ENCODE results near the gene HMGCS2.

DNA sequence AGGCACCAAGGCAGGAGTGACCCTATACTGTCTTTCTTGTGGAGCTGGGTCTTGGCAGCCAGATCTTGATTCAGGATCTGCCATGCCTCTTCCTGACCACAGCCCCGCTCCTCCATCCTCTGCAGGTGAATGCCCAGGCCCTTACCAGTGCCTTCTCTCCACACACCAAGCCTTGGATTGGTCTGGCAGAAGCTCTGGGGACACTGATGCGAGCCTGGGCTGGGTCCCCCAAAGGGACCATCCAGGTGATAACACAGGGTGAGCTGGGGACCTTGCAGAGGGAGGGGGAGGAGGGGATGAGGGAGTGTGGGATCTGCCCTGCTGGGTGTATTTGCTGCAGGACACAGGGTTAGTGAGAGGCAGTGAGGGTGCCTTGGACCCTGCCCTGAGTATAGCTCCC, 28.4 kb downstream of the HMGCS2 start:
- TF ChIP-seq, protein P1, sequence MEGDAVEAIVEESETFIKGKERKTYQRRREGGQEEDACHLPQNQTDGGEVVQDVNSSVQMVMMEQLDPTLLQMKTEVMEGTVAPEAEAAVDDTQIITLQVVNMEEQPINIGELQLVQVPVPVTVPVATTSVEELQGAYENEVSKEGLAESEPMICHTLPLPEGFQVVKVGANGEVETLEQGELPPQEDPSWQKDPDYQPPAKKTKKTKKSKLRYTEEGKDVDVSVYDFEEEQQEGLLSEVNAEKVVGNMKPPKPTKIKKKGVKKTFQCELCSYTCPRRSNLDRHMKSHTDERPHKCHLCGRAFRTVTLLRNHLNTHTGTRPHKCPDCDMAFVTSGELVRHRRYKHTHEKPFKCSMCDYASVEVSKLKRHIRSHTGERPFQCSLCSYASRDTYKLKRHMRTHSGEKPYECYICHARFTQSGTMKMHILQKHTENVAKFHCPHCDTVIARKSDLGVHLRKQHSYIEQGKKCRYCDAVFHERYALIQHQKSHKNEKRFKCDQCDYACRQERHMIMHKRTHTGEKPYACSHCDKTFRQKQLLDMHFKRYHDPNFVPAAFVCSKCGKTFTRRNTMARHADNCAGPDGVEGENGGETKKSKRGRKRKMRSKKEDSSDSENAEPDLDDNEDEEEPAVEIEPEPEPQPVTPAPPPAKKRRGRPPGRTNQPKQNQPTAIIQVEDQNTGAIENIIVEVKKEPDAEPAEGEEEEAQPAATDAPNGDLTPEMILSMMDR (tag by site-specific recombination; IDR thresholded peaks at IDR 0.05) = no peak
- TF ChIP-seq MEIS1 (CRISPR knock-in tag; IDR thresholded peaks at IDR 0.05; ENCODE audit: borderline replicate concordance) (no peak), IKZF3 (tag by site-specific recombination; IDR thresholded peaks at IDR 0.05) (no peak), ZNF302 (tag by site-specific recombination; IDR thresholded peaks at IDR 0.05; ENCODE audit: low read depth) (no peak), ZNF121 (tag by site-specific recombination; IDR thresholded peaks at IDR 0.05) (no peak), ZNF239 (tag by site-specific recombination; IDR thresholded peaks at IDR 0.05) (no peak), ZNF394 (tag by site-specific recombination; IDR thresholded peaks at IDR 0.05; ENCODE audit: borderline replicate concordance) (no peak), GLIS2 (tag by site-specific recombination; IDR thresholded peaks at IDR 0.05) (no peak)
- TF ChIP-seq, protein P2, sequence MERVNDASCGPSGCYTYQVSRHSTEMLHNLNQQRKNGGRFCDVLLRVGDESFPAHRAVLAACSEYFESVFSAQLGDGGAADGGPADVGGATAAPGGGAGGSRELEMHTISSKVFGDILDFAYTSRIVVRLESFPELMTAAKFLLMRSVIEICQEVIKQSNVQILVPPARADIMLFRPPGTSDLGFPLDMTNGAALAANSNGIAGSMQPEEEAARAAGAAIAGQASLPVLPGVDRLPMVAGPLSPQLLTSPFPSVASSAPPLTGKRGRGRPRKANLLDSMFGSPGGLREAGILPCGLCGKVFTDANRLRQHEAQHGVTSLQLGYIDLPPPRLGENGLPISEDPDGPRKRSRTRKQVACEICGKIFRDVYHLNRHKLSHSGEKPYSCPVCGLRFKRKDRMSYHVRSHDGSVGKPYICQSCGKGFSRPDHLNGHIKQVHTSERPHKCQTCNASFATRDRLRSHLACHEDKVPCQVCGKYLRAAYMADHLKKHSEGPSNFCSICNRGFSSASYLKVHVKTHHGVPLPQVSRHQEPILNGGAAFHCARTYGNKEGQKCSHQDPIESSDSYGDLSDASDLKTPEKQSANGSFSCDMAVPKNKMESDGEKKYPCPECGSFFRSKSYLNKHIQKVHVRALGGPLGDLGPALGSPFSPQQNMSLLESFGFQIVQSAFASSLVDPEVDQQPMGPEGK (tag by site-specific recombination; IDR thresholded peaks at IDR 0.05) = no peak
- TF ChIP-seq, protein P3, sequence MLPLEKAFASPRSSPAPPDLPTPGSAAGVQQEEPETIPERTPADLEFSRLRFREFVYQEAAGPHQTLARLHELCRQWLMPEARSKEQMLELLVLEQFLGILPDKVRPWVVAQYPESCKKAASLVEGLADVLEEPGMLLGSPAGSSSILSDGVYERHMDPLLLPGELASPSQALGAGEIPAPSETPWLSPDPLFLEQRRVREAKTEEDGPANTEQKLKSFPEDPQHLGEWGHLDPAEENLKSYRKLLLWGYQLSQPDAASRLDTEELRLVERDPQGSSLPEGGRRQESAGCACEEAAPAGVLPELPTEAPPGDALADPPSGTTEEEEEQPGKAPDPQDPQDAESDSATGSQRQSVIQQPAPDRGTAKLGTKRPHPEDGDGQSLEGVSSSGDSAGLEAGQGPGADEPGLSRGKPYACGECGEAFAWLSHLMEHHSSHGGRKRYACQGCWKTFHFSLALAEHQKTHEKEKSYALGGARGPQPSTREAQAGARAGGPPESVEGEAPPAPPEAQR (tag by site-specific recombination; IDR thresholded peaks at IDR 0.05) = no peak
- TF ChIP-seq, protein P4, sequence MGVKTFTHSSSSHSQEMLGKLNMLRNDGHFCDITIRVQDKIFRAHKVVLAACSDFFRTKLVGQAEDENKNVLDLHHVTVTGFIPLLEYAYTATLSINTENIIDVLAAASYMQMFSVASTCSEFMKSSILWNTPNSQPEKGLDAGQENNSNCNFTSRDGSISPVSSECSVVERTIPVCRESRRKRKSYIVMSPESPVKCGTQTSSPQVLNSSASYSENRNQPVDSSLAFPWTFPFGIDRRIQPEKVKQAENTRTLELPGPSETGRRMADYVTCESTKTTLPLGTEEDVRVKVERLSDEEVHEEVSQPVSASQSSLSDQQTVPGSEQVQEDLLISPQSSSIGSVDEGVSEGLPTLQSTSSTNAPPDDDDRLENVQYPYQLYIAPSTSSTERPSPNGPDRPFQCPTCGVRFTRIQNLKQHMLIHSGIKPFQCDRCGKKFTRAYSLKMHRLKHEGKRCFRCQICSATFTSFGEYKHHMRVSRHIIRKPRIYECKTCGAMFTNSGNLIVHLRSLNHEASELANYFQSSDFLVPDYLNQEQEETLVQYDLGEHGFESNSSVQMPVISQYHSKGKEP (tag by site-specific recombination; IDR thresholded peaks at IDR 0.05) = no peak
- TF ChIP-seq, protein P5, sequence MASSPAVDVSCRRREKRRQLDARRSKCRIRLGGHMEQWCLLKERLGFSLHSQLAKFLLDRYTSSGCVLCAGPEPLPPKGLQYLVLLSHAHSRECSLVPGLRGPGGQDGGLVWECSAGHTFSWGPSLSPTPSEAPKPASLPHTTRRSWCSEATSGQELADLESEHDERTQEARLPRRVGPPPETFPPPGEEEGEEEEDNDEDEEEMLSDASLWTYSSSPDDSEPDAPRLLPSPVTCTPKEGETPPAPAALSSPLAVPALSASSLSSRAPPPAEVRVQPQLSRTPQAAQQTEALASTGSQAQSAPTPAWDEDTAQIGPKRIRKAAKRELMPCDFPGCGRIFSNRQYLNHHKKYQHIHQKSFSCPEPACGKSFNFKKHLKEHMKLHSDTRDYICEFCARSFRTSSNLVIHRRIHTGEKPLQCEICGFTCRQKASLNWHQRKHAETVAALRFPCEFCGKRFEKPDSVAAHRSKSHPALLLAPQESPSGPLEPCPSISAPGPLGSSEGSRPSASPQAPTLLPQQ (tag by site-specific recombination; IDR thresholded peaks at IDR 0.05) = no peak
